ENCODE measurements around the gene OAS2. TPM values are rescaled to one million over a fixed set of nuclear protein-coding genes. Genes with fewer than 3 reads are reported as not detected.
"Not testable (repeated sequence)": the region's sequence is repeated elsewhere in the genome, so short reads cannot be mapped to it uniquely, and the experiment has no call there.

OAS2 gene
- total and polyA plus RNA-seq, 2 of the 8 experiments (the other 6 are each of a cell fraction or from before 2014, with no cell fraction given): 0.06 TPM; not detected in 1

GRCh38 chr12:112957125-112957524, 21.2 kb upstream of the OAS2 start:
- H2BK15ac ChIP-seq (ENCODE audit: low read length); H3K14ac ChIP-seq (ENCODE audit: insufficient read length); H3K79me2 ChIP-seq (ENCODE audit: control insufficient read depth in 1 of 2, insufficient read depth in 2 of 2, low read length in 2 of 2); H3K79me1 ChIP-seq (ENCODE audit: low read depth, low read length); DNase-seq (ENCODE audit: low read depth in 1 of 2, low spot score in 2 of 2); H3K4ac ChIP-seq (replicated peaks; ENCODE audit: insufficient read length, low read depth, low read length); H2BK120ac ChIP-seq (replicated peaks; ENCODE audit: low read depth, low read length); H4K5ac ChIP-seq (ENCODE audit: insufficient read length, low read depth, low read length); H3K23me2 ChIP-seq (ENCODE audit: low read depth, low read length); CTCF ChIA-PET (ENCODE audit: partially characterized antibody); H3K36me3 ChIP-seq (ENCODE audit: control insufficient read depth in 2 of 4, insufficient read depth in 4 of 4, low read length in 3 of 4); H4K8ac ChIP-seq (ENCODE audit: extremely low read depth, insufficient read depth, low read length); FAIRE-seq; H4K91ac ChIP-seq (replicated peaks; ENCODE audit: insufficient read length, low read length); H3K27me3 ChIP-seq (replicated peaks in 1 of 4; ENCODE audit: control insufficient read depth in 3 of 4, extremely low read depth in 1 of 4, insufficient read depth in 3 of 4, low read length in 3 of 4); H3K4me2 ChIP-seq (ENCODE audit: insufficient read depth in 1 of 2, low read depth in 2 of 2, low read length in 2 of 2); H4K20me1 ChIP-seq (replicated peaks in 1 of 2; ENCODE audit: control insufficient read depth in 1 of 2, insufficient read depth in 2 of 2, low read length in 2 of 2); H2BK20ac ChIP-seq (ENCODE audit: low read length); H2AK5ac ChIP-seq (ENCODE audit: low read depth, low read length); H3K27ac ChIP-seq (ENCODE audit: low read depth, low read length); H2BK12ac ChIP-seq (ENCODE audit: low read depth, low read length); H3K4me3 ChIP-seq (ENCODE audit: extremely low read depth in 1 of 4, insufficient read depth in 2 of 4, low read depth in 3 of 4, low read length in 4 of 4); POLR2A ChIA-PET (ENCODE audit: partially characterized antibody); H3K9ac ChIP-seq (replicated peaks in 1 of 4; ENCODE audit: extremely low read depth in 1 of 4, low read depth in 3 of 4, low read length in 3 of 4); H2AFZ ChIP-seq (ENCODE audit: low read length); H3K56ac ChIP-seq (replicated peaks; ENCODE audit: insufficient read length, low read depth, low read length); H3K18ac ChIP-seq (ENCODE audit: extremely low read depth, low read length); H3K4me1 ChIP-seq (replicated peaks in 1 of 4; ENCODE audit: control insufficient read depth in 3 of 4, insufficient read depth in 4 of 4, low read length in 3 of 4); H2BK5ac ChIP-seq (ENCODE audit: low read depth, low read length); H3K23ac ChIP-seq (ENCODE audit: insufficient read length): not testable (repeated sequence)
- WGBS, 2 experiments (ENCODE audit: extremely low coverage in 1 of 2, insufficient coverage in 1 of 2, insufficient read length in 1 of 2, insufficient replicate concordance in 2 of 2, low coverage in 1 of 2, low lambda C conversion rate in 2 of 2, missing lambda C conversion rate in 1 of 2): 87% methylated on average over 4 of the region's 4 CpGs; no CpG with 5 or more reads in 1 of the 2 experiments
- H3K9me3 ChIP-seq (ENCODE audit: insufficient read depth in 2 of 2, low read depth in 1 of 2, low read length in 1 of 2): peaks cover 10 to 19% of the 10 kb centered on the region in 2 experiments
